Measurements from ENCODE around the gene H2AZ1.

Gene H2AZ1

GRCh38 chr4:99945718-99946355, 4.2 kb downstream of the H2AZ1 start:
- DNase-seq, result peak; percentile 33

GRCh38 chr4:99943904-99944437, 6.1 kb downstream of the H2AZ1 start:
- DNase-seq, result no peak

DNA sequence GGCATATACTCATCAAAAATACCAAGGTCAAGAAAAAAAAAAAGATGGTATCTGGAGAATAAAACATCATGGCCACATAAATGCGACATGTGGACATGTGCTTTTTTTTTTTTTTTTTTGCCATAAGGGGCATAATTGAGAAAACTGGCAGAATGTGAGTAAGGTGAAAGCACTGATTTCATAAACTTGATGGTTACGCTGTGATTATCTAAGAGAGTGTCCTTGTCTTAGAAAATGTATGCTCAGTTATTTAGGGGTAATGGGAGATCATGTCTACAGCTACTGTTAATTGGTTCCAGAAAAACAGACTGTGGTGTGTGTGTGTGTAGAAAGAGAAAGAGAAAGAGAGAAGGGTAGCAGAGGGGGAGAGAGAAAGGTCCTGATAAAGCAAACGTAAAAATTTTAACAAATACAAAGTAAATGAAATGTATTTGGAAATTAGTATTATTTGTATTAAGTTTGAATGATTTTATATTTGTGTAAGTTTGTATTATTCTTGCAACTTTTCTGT, 11.8 kb downstream of the H2AZ1 start:
- no peak for DNase-seq

GRCh38 chr4:99934891-99935290, 15.2 kb downstream of the H2AZ1 start:
- no peak for DNase-seq

- no peak for DNase-seq
Measured at GRCh38 chr4:99927566-99927965, 22.5 kb downstream of the H2AZ1 start.

GRCh38 chr4:99921174-99921573, 28.9 kb downstream of the H2AZ1 start:
- no peak for DNase-seq

DNA sequence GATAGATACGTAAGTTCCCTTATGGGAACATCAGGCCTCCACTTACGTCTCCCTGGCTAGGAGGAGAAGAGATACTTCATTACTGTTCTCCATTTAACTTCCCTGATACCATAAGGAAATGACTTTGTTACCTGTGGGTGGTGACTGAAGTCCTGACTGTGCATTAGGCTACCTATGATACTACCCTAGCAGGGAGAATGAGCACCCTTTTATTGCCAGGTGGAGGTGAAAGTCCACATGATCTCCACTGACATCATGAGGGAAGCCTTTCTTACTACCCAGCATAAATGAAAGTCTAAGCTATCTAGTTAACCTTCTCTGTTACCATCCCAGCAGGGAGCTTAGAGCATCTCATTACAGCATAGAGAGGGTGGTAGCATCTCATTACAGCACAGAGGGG, 31.4 kb downstream of the H2AZ1 start:
- no peak for DNase-seq

DNA sequence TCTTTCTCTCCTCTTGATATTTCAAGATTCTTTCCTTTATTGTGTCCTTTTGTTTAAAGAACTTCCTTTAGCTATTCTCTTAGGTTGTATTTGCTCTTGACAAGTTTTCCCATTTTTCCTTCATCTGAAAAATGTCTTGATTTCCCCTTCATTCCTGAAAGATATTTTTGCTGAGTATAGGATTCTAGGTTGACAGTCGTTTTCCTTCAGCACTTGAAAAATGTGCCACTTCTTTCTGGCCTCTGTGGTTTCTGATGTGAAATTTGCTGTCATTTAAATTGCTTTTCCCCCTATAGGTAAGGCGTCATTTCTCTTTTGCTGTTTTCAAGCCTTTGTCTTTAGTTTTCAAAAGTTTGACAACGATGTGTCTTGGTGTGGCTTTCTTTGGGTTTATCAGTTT, 32.5 kb downstream of the H2AZ1 start:
- no peak for DNase-seq

- DNase-seq, result no peak
Measured at GRCh38 chr4:99915449-99915848, 34.6 kb downstream of the H2AZ1 start.

Measured in NCI-H345 (cell line).